CD4-positive, alpha-beta T cell treated with Interleukin-6 at 100 ng/mL for 8 hours (primary cell): Measurements from ENCODE around the gene CITED1.

ENCODE experiments used
- DNase-seq: peaks from one replicate; pipeline ENCODE4 v3.0.0-alpha.2; 2020; ENCODE audit warnings: mixed read lengths, low spot score

CITED1 gene

DNA sequence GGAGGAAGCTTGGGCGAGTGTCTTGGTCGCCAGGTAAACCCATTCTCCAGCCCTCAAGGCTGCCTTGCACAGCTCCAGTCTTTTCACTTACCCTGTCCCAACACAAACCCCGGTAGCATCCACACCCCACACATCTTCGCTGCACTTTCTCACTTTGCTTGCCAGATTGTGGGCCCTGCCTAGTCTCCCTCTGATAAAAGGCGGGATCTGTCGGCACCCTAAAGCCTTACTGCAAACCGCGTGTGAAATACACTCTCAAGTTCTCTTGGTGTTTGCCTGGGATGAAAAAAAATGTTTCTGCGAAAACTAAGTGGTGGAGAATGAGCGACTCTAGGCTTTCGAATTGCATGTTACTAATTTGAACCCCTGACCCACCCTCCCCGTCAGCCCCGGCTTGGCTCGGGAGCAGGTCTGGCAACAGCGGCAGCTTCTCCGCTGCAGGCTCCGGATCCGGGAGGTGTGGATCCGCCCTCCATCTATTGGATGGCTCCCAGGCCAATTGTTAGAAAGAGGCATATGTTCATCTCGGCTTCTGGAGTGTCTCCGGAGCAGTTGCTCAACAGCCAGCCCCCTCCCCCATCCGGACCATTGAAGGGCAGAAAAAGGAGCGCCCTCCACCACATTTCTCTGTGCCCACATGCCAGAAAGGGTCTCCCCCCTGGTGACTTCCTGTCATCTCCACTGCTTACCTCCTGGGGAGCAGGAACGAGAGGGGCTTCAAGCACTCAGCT lies 3.0 kb upstream of the CITED1 start:
- DNase-seq, result no peak

DNA sequence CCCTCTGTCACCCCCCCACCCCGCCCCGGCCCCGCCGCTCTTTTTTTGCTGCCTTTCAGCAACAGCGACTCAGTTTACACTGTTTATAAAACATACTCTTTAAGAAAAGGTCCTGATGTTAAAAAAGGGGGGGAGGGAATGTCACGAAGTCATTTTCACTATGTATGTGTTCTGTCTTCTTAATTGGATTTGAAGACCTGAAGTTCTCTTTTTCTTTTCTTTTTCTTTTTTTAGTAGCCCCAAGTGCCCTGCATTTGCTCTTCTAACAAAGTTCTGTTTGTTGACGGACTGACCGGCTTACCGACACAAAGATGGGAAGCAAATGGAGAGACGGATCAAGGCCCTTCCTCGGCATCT lies 2.5 kb upstream of the CITED1 start:
- no peak for DNase-seq

DNA sequence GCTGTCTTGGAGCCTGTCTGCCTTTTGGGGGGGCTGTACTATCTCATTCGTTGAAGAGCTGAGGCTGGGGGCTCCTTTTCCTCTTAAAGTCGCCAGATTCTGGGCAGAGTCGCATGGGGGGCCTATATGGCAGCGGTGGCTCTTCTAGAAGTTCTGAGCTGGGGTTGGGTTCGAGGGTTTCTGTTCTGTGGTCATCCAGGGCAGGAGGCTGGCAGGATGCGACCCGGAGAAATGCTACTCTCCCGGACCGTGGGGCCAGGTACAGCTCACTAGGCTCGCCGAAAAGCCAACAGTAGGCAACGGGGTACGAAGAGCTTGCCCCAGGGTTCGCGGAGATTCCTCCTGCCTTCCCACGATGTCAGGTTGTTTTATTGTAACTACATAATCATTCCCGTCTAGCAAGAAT lies 1.9 kb upstream of the CITED1 start:
- DNase-seq, result no peak

DNA sequence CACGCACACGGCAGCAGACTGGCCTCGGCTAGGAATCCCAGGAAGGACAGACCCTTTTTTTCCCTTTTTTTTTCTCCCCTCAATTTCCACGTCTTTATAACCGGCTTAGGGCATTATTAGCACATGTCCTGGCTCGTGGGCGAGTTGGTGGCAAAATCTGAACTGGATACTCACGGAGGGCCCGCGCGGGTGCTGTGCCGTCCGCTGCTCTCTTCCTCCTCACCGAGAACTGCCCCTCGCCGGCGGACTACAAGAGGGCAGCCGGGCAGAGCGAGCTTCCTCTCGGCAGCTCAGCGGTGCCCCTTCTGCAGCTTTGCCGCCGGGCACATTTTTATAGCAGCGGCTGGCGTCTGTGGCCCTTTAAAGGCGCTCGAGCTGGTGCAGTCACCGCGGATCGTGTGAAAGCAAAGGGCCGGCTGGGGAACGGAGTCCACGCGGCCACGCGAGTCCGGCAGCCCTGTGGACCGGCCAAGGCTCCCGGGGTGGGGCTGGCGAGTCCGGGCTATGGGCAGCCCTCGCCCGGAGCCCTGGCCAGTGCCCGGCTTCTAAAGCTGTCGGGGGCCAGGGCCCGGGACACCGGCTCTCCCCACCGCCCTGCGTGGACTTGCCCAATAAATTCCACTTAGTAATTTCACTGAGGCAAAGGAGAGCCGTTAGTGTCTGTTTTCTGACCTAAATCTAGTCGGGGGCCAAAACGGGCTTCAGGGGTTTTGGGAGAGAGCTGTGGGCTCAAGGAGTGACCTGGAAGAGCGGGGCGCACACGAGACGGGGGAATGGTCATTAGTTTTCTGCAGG lies 1.3 kb upstream of the CITED1 start:
- DNase-seq, result peak; percentile 14

DNA sequence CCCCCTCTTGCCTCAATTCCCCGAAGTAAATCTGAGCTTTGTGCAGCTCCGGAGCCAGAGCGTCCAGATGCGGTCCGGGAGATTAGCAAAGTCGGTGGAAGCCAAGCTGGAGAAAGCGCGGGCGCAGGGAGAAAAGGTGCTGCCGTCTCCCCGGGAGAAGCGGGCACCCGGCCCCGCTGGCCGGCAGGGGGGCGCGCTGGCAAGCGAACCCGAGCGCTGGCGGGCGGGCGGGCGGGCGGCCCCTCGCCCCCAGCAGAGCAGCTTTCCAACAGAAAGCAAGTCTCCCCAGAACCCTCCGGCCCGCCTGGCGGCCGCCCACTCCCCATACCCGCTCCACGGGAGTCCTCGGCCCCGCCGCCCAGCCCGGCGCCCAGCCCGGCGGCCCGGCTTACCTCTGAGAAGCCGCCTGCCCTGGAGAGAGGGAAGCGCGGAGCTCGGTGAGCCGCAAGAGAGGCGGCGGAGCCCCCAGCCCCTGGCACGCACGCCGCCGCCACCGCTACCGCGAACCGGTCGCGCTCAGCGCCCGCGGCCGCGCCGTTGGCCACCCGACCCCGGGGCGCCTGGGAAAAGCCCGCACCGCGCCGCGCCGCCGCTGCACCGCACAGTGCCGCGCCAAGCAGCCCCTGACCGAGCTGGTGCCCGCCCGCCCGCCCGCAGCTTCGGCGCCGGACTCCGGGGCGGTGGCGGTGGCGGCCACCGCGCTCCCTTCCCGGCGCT lies 529 bp upstream of the CITED1 start:
- no peak for DNase-seq

DNA sequence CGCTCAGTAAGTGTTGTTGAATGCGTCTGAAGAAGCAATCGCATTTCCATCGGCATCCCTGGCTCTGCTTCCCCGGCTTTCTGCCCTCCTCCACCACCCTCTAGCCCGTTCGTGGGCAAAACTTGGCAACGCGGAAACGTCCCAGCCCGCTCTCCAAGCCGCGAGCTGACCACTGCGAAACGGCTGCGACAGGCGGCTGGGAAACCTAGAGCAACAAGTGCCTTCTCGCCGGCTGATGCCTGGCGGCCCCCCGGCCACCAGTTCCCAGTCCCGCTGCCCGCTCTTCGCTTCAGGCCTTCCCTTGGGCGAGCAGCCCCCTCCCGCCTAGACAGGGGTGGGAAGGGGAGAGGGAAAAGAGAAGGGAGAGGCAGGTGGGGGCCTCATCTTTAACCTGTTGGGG lies 837 bp downstream of the CITED1 start:
- no peak for DNase-seq

DNA sequence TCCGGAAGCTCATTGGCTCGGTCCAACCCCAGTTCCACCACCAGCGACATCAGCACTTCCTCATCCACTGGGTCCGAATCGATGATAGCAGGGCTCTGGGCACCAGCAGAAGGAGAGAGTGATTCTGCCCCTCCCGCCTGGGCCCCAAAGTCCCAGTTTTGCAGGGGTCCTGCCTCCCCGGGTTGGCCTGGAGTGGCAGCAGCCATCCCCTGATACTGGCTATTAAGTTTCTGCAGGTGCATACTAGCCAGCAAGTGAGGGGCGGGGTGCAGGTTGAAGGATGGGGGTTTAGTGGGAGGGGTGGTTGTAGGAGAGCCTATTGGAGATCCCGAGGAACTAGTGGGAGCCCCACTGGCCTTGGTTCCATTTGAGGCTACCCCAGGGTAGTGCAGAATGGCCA lies 3.9 kb downstream of the CITED1 start:
- no peak for DNase-seq

DNA sequence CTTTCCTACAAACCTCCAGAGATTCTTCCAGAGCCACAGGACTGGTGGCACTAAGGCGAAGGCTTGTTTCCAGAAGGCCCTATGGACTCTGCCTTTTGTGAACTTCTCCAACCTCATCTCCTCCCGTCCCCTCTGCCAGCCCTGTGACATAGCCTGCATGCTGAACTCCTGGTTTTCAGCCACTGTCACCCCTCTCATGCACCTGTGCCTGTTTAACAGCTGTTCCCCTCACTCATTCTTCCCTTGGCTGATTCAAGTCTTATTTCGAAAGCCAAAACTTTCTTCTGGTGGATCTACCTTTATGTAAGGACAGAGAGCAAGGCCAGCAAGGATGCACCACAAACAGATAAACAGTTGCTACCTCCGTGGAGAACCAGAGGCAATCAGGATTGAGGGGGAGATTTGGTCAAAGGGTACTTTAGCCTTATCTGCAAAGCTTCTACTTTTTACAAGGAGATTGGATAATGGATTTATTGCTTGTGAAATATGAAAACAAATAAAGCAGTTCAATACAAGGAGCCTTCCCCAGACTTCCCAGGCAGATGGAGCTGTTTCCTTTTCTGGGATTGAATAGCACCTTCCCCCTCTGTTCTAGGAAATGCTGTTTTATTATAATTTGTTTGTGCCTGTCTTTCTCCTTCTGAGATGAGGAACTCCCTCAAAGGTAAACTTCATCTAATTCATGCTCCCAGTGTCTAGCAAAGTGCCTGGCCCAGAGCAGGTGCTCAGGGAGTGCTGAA lies 5.7 kb downstream of the CITED1 start:
- DNase-seq, result no peak

DNA sequence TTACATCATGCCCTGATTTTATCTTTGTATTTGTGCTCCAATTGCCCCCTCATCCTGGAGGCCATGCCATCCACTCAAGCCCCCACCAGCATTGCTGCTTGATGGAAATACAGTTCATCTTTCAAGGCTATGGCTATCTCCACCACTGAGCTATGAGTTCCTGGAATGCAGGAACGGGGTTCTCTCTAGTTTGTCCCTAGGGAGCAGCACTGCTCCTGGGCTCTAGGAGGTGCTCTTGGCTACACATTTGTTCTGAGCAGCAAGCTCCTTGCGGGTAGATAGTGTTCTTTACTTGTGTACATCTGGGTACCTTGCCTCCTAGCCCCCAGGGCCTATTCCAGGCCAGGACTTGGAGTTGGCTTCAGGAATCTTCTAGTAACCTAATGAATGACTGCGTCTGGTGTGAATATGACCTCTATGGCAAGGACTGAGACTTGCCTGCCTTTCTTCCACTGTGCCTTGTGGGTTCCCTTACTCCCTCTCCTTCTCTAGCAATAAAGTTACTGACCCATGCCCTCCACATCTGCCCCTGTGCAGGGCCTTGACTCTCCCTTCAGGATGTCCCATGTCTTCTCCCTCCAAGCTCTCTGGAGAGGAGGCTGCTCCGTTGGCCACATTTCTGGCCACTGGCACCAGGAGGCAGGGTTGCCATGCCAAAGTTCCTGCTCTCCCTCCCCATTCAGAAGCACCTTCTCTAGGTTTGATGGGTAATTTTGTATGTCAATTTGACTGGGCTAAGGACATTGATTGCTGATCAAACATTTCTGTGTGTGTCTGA lies 7.6 kb downstream of the CITED1 start:
- no peak for DNase-seq

DNA sequence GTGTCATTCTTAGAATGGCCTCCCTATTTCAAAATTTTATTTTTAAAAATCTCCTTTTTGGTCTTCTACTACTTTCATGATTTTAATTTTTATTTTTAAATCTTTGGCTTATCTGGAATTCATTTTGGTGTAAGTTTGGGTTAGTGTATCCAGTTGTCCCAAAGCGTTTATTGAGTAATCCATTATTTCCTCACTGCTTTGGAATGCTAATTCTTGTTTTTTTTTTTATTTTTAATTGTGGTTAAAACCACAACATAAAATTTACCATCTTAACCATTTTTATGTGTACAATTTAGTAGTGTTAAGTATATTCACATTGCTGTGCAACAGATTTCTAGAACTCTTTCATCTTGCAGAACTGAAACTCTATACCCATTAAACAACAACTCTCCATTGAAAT lies 8.7 kb downstream of the CITED1 start:
- no peak for DNase-seq

DNA sequence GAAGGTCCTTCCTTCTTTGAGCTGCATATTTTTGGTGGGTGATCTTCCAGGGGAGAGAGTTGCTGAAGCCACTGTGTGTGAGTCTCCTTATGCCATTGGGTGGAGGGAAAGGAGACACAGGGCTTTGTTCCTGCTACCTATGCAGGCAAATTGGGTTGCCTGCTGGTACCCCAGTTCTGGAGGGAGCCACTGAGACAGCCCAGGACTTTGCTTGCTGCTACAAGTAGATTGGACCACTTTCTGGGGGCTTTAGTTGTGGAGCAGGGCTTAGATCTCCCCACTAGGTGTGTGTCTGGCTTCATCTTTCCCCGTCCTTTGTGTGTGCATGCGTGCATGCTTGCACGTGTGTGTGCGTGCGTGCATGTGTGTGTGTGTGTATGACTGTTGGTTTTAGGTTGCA lies 10.0 kb downstream of the CITED1 start:
- no peak for DNase-seq

DNA sequence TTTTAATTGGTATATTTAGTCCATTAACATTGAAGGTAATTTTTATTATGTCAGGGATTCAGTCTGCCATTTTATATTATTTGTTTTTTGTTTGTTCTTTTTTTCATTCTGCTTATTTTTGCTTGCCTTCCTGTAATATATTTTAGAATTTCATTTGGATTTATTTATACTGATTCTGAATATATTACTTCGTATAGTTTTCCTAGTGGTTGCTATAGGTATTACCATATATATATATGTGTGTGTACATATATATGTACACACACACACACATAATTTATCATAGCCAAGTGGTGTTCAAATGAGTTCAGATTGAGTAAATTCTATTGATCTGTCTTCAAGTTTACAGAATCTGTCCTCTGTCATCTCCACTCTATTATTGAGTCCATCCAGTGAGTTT lies 11.2 kb downstream of the CITED1 start:
- DNase-seq, result no peak

DNA sequence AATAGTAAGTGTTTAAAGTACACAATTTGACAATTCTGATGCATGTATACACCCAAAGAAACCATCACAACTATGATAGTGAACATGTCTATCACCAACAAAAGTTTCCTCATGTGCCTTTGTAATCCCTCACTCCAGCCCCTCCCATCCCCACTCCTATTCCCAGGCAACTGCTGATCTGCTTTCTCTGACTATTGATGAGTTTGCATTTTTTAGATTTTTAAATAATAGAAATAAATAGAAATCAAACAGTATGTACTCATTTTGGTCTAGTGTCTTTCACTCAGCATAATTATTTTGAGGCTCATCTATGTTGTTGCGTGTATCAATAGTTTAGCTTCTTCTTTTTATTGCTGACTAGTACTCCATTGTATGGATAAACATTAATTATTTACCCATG lies 23.4 kb downstream of the CITED1 start:
- no peak for DNase-seq

DNA sequence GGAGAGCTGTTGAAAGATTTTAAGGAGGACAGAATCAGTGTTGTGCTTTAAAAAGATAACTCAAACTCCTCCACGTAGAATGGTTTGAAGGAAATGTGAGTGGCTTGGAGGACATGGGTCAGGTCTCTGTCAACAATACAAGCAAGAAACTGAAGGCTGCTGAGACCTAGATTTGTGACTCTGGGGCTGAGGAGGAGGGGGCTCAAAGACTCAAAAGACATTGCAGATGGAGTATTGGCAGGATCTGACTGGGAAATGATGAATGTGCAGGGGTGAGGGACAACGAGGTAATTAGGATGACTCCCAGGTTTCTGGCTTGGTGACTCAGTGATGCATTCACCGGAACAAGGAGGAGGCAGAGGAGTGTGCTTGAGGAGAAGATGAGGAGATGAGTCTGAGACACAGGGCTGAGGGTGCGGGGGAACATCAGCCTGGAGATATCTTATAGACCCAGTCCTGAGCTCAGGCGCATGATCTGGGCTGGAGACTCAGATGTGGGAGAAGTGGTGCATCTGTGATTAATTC lies 25.3 kb downstream of the CITED1 start:
- DNase-seq, result no peak

DNA sequence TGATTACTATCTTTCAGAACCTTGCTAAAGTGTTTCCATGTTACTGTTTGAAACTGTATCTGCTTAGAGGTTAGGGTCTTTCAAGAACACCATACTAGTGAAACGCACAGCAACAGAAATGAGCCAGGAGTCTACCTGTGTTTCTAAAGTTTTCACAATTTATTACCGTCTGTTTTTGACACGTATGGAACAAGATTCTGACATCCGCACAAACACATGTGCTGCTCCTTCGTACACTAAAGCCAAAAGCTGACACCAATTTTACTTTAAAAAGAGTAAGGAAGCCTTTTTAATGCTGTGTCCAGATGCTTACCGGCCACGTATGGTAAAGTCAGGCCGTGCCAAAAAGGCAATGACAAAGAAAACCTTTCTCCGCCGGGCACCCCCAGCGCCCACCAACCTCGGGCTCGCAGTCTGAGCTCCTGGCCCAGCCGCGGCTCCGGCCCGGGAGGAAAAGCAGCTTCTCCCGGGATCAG lies 29.2 kb downstream of the CITED1 start:
- no peak for DNase-seq

DNA sequence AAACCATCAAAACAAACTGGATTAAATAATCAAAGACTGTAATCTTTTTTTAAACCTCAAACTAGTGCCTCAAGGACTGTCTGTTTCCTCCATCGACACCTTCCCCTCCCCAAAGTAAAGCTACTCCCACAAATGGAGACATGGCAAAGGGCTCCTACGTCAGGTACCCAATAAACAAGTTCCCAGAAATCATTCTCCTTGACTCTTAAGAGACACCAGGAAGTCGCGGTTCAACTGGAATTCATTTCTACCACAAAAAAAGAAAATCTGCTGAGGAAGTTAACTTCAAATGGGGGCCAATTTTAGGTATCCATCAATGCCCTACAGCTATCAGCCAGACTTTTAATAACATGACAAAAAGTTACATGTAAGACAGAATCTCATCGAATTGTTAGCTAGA lies 31.2 kb downstream of the CITED1 start:
- DNase-seq, result no peak

DNA sequence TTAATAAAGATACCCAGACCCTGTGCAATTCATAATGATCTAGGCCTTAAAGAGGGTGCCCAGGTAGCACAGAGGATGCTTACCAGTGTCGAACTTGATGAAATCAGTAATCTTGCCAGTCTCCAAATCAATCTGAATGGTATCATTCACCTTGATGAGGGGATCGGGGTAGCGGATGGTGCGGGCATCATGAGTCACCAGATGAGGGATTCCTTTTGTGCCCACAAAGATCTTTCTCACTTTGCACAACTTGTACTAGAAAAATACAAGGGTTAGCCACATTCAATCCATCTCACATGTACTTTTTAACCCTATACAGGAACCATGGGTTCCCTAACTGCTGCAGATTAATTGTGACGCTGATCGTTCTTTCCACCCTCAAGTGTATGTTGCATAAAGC lies 32.0 kb downstream of the CITED1 start:
- DNase-seq, result no peak

DNA sequence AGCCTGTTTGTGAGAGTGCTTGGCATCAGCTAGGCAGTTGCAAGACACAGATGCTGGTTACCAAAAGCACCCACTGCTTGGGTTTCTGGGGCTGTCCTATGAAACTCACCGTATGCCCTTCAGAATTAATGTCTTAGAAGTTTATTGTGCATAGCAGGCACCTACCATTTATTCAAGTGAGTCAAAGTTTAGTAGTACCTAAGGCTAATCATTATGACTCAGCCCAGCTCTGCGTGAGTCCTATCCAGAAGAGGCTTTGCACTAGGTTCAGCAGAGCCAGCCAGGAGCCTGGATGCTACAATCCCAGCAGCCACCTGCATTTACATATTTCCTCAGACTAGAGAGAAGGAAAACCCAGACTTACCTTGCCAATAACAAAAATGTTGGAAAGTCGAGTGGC lies 32.8 kb downstream of the CITED1 start:
- DNase-seq, result no peak

DNA sequence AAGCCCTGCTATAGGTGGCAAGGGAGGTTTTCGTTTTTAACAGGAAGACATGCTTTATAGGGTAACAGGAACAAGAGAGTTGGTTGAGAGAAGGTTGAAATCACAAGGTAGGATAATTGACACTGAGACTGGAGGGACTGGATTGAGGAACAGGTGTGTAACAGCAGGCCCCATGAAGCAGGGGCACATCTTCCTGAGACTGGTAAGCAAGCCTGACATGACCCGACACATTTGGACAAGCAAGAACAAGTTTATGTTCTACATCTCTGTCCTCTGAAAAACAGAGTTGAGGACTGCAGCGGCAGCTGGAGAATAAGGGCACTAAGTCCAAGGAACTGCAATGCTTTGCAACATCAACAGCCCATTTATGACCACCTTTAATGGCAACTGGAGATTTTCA lies 33.9 kb downstream of the CITED1 start:
- no peak for DNase-seq

DNA sequence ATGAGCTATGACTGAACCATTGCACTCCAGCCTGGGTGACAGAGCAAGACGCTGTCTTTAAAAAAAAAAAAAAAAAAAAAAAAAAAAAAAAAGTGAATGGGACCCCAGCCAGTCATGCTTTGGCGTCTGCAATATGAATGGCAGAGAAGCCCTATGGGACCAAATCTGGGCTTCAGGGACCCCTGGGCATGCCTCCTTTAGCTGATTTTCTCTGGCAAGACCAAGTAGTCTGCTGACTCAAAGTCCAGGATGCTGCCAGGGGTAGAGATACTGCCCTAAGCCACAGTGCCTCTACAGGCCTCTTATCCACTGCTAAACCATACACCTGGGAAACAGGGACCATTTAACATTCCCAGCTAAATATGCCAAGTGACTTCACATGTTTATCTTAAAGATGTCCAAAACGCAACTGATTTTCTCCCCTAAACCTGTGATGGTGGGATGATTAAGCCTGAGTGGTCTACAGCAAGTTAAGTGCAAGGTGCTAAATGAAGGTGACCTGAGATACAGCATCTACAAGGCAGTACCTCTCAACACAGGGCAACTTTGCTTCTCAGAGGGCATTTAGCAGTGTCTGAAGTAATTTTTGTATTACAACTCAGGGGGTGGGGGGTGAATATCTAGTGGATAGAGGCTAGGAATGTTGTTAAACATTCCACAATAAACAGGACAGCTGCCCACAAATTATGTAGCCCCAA lies 34.5 kb downstream of the CITED1 start:
- no peak for DNase-seq
